ENCODE measurements around the gene SPTLC1.

DNA sequence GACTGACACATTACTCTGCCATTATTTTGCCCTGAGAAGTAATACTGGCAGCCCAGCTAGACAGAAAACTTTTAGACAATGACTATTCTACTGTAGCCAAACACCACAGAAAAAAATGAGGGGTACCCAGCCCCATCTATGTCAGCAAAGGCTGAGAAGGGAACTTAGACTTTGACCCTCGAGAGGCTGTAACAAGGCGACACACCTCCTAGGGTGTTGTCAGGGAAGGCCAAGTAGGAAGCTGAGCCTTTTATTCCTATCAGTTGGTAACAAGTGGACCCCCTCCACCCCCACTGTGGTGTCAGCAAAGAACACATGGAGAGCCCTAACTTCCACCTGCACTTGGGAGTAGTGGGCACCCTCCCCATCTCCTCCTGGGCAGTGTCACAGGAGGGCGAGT, 55.6 kb downstream of the SPTLC1 start:
- TF ChIP-seq, protein P1, sequence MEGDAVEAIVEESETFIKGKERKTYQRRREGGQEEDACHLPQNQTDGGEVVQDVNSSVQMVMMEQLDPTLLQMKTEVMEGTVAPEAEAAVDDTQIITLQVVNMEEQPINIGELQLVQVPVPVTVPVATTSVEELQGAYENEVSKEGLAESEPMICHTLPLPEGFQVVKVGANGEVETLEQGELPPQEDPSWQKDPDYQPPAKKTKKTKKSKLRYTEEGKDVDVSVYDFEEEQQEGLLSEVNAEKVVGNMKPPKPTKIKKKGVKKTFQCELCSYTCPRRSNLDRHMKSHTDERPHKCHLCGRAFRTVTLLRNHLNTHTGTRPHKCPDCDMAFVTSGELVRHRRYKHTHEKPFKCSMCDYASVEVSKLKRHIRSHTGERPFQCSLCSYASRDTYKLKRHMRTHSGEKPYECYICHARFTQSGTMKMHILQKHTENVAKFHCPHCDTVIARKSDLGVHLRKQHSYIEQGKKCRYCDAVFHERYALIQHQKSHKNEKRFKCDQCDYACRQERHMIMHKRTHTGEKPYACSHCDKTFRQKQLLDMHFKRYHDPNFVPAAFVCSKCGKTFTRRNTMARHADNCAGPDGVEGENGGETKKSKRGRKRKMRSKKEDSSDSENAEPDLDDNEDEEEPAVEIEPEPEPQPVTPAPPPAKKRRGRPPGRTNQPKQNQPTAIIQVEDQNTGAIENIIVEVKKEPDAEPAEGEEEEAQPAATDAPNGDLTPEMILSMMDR (optimal IDR thresholded peaks at IDR 0.05 in 1 of 3, IDR thresholded peaks at IDR 0.05 in 1 of 3, conservative IDR thresholded peaks at IDR 0.05 in 1 of 3; ENCODE audit: extremely low read depth in 1 of 3, insufficient read depth in 2 of 3, low read length in 3 of 3): no peak
- no peak for TF ChIP-seq EZH2 (IDR thresholded peaks at IDR 0.05; ENCODE audit: low read length)
